Stimulated activated CD4-positive, alpha-beta T cell treated with anti-CD3 and anti-CD28 coated beads, Interleukin-15, amount 100 ng/mL, for 48 hours (primary cell): ENCODE results near the gene GHRH.

Experiments
- DNase-seq, 2 donors: peaks; one replicate each; pipeline ENCODE4 v3.0.0-alpha.2; 2020; ENCODE audit warnings: low read depth in 2 of 2

GHRH gene

GRCh38 chr20:37262505-37262904 lies 891 bp upstream of the GHRH start:
- DNase-seq, result no peak

- no peak for DNase-seq
Observed at GRCh38 chr20:37260923-37261322, 691 bp downstream of the GHRH start.

- no peak for DNase-seq
Observed at GRCh38 chr20:37259865-37260264, 1.7 kb downstream of the GHRH start.

GRCh38 chr20:37259031-37259430 lies 2.6 kb downstream of the GHRH start:
- DNase-seq, result no peak

- DNase-seq, result no peak
Observed at GRCh38 chr20:37257988-37258387, 3.6 kb downstream of the GHRH start.

- no peak for DNase-seq
Observed at GRCh38 chr20:37257530-37257929, 4.1 kb downstream of the GHRH start.

GRCh38 chr20:37256286-37256685 lies 5.3 kb downstream of the GHRH start:
- DNase-seq, result no peak

- DNase-seq, result no peak
Observed at GRCh38 chr20:37254114-37254878, 7.3 kb downstream of the GHRH start.

- DNase-seq, result no peak
Observed at GRCh38 chr20:37253087-37253486, 8.5 kb downstream of the GHRH start.

GRCh38 chr20:37251825-37252477 lies 9.7 kb downstream of the GHRH start:
- DNase-seq, result no peak

GRCh38 chr20:37249304-37249703 lies 12.3 kb downstream of the GHRH start:
- no peak for DNase-seq

GRCh38 chr20:37247547-37247946 lies 14.1 kb downstream of the GHRH start:
- DNase-seq, result no peak

GRCh38 chr20:37246736-37247135 lies 14.9 kb downstream of the GHRH start:
- DNase-seq, result no peak

GRCh38 chr20:37245216-37246150 lies 16.1 kb downstream of the GHRH start:
- no peak for DNase-seq

- DNase-seq, result no peak
Observed at GRCh38 chr20:37244572-37244957, 17.0 kb downstream of the GHRH start.

GRCh38 chr20:37243937-37244571 lies 17.6 kb downstream of the GHRH start:
- no peak for DNase-seq

GRCh38 chr20:37243076-37243936 lies 18.3 kb downstream of the GHRH start:
- DNase-seq, result no peak

- no peak for DNase-seq
Observed at GRCh38 chr20:37242503-37242902, 19.1 kb downstream of the GHRH start.

- DNase-seq, result no peak
Observed at GRCh38 chr20:37240337-37241067, 21.1 kb downstream of the GHRH start.

GRCh38 chr20:37238935-37239451 lies 22.6 kb downstream of the GHRH start:
- DNase-seq, result no peak
